ENCODE results near the gene RBM15. TPM values are rescaled to one million over a fixed set of nuclear protein-coding genes. Genes with fewer than 3 reads are reported as not detected.

Gene RBM15
- total and polyA plus RNA-seq, 2 of the 13 experiments (the other 11 are each of a cell fraction or from before 2014, with no cell fraction given) = 13.5 to 36.4 TPM

- no peak for TF ChIP-seq PREB (CRISPR knock-in tag; IDR thresholded peaks at IDR 0.05)
- no peak for TF ChIP-seq ZNF597 (CRISPR knock-in tag; IDR thresholded peaks at IDR 0.05)
- TF ChIP-seq ZBTB42 (CRISPR knock-in tag; IDR thresholded peaks at IDR 0.05) = peak; percentile 39; the same call in 1 of the 2 replicates
- TF ChIP-seq SNAPC2 (CRISPR knock-in tag; IDR thresholded peaks at IDR 0.05) = peak; percentile 57
- TF ChIP-seq BCL6 (CRISPR knock-in tag; IDR thresholded peaks at IDR 0.05) = peak; percentile 64
- TF ChIP-seq FOXJ3 (CRISPR knock-in tag; IDR thresholded peaks at IDR 0.05; ENCODE audit: borderline replicate concordance) = no peak
- peak; percentile 87 for TF ChIP-seq HNF1B (CRISPR knock-in tag; IDR thresholded peaks at IDR 0.05)
- no peak; the same call in 1 of the 2 replicates for TF ChIP-seq USF2 (IDR thresholded peaks at IDR 0.05; ENCODE audit: low read depth, low read length)
- TF ChIP-seq USF2 (CRISPR knock-in tag; IDR thresholded peaks at IDR 0.05; ENCODE audit: borderline replicate concordance) = no peak
- peak; percentile 67; the same call in 1 of the 2 replicates for TF ChIP-seq SRY (CRISPR knock-in tag; IDR thresholded peaks at IDR 0.05)
- TF ChIP-seq, protein P1, sequence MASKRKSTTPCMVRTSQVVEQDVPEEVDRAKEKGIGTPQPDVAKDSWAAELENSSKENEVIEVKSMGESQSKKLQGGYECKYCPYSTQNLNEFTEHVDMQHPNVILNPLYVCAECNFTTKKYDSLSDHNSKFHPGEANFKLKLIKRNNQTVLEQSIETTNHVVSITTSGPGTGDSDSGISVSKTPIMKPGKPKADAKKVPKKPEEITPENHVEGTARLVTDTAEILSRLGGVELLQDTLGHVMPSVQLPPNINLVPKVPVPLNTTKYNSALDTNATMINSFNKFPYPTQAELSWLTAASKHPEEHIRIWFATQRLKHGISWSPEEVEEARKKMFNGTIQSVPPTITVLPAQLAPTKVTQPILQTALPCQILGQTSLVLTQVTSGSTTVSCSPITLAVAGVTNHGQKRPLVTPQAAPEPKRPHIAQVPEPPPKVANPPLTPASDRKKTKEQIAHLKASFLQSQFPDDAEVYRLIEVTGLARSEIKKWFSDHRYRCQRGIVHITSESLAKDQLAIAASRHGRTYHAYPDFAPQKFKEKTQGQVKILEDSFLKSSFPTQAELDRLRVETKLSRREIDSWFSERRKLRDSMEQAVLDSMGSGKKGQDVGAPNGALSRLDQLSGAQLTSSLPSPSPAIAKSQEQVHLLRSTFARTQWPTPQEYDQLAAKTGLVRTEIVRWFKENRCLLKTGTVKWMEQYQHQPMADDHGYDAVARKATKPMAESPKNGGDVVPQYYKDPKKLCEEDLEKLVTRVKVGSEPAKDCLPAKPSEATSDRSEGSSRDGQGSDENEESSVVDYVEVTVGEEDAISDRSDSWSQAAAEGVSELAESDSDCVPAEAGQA (IDR thresholded peaks at IDR 0.05; ENCODE audit: low read depth) = peak; percentile 53; the same call in 1 of the 2 replicates
- TF ChIP-seq, protein P1 (CRISPR knock-in tag; IDR thresholded peaks at IDR 0.05; ENCODE audit: borderline replicate concordance) = no peak; the same call in 1 of the 2 replicates
- no peak; the same call in 1 of the 2 replicates for TF ChIP-seq GATAD2A (CRISPR knock-in tag; IDR thresholded peaks at IDR 0.05)
- TF ChIP-seq SOX13 (IDR thresholded peaks at IDR 0.05) = no peak
- TF ChIP-seq SOX13 (CRISPR knock-in tag; conservative IDR thresholded peaks at IDR 0.05 in 1 of 2, IDR thresholded peaks at IDR 0.05 in 1 of 2) = no peak
- no peak for TF ChIP-seq RFXANK (CRISPR knock-in tag; IDR thresholded peaks at IDR 0.05)
- no peak for TF ChIP-seq ZNF879 (CRISPR knock-in tag; IDR thresholded peaks at IDR 0.05)
- peak; percentile 88; the same call in 1 of the 2 replicates for TF ChIP-seq ZC3H13 (CRISPR knock-in tag; IDR thresholded peaks at IDR 0.05)
Measured at GRCh38 chr1:110338309-110338885, 780 bp upstream of the RBM15 start (continued).

Data from HepG2 (cell line).